GM21825 (cell line): Measurements from ENCODE around the gene PARD3.

Experiments used
- ATAC-seq: cut with Tn5 transposase; IDR thresholded peaks from one replicate; pipeline ENCODE4 v1.9.1; 2021; ENCODE audit warnings: mild to moderate bottlenecking, moderate library complexity; ENCODE audit not compliant: unreplicated experiment

Gene PARD3

GRCh38 chr10:34181553-34182300, 633.4 kb downstream of the PARD3 start:
- ATAC-seq, result no peak

DNA sequence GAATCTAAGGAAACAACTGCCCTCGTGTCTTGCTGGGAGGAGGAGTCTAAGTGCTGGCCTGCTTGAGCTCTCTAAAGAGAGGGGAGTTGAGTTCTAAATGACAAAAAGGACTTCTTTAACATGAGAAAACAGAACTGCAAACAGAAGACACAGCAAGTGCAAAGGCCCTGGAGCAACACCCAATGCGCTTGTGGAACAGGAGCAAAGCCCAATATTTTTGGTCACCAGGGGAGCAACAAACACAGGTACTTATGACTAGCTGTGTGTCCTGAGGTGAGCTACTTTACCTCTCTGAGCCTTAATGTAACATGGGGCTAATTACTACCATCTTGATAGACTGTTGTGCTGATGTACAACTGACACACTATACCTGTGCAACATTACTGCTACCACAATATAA, 634.3 kb downstream of the PARD3 start:
- no peak for ATAC-seq

GRCh38 chr10:34179280-34179679, 635.8 kb downstream of the PARD3 start:
- ATAC-seq, result no peak

- no peak for ATAC-seq
Measured at GRCh38 chr10:34178756-34179155, 636.3 kb downstream of the PARD3 start.

DNA sequence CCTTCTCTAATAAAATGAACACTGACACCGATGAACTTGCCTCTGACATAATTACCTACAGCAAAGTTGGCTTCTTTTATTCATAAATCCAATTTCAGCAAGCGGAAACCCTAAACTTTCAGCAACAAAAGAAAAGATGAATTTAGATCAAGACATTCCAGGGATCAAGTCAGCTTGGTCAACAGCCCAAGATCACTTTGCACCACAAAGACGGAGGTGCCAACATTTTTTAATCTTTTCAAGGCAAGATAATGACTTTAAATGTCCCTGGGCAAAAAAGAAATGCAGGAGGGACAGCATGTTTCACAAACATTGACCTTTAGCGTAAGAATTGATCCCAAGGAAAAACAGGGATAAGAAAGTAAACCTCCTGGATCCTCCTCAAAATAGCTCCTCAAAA, 636.9 kb downstream of the PARD3 start:
- ATAC-seq, result no peak

DNA sequence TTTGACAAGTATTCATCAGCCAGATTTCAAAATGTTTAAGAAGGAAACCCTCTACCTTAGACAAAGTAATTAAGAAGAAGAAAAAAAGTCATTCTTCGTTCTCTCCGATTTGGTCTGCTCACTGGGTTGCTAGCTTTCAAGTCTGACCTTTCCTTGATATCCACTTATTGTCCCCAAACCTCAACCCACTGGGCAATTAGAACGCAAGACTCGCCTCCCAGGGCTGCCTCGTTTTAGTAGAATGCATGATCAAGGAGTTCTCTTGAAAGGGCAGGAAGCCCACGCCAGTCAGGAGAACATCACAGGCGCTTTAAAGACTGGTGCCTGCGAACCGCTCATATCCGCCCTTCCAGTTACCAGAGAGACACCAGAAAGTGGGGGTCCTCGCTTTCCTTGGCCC, 637.7 kb downstream of the PARD3 start:
- no peak for ATAC-seq

DNA sequence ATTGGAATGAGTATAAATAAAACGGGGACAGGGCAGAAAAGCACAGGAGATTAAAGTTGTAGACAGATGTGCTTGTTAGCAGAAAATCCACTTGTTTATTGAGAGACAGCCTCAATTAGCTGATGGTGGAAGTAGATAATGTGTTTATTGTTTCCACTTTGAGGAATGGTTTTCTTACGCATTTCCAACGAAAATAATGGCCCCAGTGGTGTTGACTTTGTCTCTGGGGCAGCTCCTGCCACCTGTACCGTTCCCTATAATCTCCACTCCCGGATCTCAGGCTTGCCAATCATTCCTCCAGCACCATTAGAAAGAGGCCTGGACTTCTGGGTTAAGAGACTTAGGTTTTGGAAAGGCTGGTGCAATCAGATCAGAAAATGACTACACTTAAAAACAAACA, 638.7 kb downstream of the PARD3 start:
- no peak for ATAC-seq

DNA sequence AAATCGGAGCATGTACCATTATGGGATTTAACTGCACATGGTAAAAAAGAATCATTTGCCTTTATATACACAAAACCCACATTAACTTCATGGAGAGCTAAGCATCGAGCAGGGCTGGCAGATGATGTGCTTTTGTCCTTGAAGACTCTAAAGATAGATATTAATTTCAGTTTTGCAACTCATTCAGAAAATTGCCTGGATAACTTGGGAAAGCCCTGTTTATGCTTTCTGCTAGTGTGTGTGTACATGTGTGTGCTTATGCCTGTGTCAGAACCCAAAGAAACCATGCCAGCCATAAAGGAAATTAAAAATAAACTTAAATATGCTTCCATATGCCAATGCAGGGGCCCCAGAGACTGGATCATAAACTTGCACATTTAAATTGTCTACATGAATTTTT, 640.0 kb downstream of the PARD3 start:
- ATAC-seq, result no peak

- ATAC-seq, result no peak
Measured at GRCh38 chr10:34172936-34173533, 642.1 kb downstream of the PARD3 start.

GRCh38 chr10:34171957-34172527, 643.1 kb downstream of the PARD3 start:
- ATAC-seq, result no peak

GRCh38 chr10:34169677-34170076, 645.4 kb downstream of the PARD3 start:
- ATAC-seq, result no peak

GRCh38 chr10:34169131-34169530, 646.0 kb downstream of the PARD3 start:
- no peak for ATAC-seq

DNA sequence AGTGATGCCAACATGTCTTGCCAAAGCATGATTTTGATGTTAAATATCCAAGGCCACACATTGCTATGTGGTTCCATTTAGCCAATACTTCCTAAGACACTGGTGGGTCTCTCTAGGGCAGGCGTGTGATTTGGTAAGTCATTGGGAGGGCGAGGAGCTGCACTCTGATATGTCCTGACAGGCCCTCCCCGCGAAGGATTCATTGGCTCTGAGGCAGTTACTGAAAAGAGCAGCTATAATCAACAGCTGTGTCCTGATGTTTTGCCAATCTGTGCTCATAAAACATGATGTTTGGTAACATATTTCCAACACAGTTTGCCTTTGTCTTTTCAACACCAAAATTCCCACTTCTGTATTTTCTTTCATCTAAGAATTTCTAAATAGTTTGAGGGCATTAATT, 646.7 kb downstream of the PARD3 start:
- no peak for ATAC-seq

GRCh38 chr10:34166823-34167222, 648.3 kb downstream of the PARD3 start:
- no peak for ATAC-seq

DNA sequence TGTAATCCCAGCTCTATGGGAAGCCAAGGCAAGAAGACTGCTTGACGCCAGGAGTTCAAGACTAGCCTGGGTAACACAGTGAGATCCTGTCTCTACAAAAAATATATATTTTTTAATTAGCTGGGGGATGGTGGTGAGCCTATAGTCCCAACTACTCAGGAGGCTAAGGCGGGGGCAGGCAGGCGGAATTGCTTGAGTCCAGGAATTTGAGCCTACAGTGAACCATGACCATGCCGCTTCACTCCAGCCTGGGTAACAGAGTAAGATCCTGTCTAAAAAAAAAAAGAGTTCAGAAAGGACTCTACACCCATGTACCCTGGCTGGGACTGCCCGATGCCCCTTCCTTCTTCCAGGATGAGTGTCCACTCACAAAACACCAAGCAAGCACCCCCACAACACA, 648.7 kb downstream of the PARD3 start:
- ATAC-seq, result no peak

- no peak for ATAC-seq
Measured at GRCh38 chr10:34164029-34164428, 651.1 kb downstream of the PARD3 start.

DNA sequence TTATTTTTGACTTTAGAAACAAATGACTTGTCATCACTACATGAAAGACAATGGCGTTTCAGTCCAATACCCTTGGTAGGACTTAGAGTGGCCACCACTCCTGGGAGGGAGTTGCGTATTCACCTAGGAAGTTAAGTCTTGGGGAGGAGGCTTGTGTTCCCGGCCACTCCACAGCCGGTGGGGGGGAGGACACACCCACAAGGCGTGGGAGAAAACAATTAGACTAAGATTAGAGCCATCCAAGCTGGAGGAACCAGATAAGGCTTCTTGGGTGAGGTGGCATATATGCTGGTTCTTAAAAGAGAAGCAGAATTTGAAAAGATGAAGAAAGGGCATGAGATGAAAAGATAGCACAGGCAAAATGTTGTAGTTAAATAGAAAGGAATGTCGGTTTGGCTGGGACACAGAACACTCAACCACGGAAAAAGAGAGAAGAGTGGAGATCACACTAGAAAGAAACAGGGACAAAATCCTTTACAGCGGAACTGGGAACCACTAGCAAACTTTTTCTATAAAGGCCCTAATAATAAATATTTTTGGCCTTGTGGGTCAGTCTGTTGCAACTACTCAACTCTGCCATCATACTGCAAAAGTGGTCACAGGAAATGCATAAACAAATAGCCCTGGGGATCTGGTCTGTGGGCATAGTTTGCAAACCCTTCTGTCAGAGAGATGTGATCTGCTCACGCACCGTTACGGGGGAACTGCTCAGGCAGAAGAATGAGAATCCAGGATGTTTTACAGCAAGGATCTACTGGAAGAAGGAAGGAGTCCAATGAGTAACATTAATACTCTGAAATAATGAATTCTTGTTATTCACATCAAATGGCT, 651.8 kb downstream of the PARD3 start:
- no peak for ATAC-seq

- no peak for ATAC-seq
Measured at GRCh38 chr10:34161777-34162370, 653.2 kb downstream of the PARD3 start.

DNA sequence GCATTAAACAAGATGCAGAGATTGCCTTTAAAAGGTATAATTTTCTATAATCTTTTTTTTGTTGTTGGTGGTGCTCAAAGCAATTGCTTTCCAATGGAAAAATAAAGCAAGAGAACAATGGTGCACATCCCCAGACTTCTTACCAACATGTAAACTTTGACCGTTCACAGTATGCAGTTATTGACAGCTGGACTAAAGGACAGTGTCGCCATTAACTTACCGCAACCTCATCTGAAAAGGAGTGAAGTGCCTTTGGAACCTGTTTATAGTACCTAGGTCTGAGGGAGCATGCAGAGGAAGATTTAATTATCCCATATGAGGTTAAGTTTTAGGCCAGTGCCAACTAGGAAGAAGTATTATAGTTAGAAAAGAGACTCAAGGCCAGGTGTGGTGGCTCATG, 654.5 kb downstream of the PARD3 start:
- no peak for ATAC-seq

DNA sequence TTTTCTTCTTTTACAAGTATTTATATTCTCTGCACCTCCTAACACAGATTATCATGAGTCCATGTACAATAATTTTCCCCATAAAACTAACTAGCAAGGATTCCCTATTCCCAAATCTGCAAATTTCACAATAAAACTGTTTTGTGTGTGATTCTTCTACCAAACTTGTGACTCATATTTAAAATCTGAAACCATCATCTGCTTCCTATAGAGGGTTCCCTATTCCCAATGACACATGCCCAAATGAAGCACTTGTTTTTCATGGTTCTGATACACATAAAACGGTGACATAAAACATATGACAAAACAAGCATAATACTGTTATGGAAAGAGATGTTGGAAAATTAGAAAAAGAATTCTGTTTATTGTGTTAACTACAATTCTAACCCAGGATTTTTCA, 657.6 kb downstream of the PARD3 start:
- no peak for ATAC-seq

- ATAC-seq, result no peak
Measured at GRCh38 chr10:34156781-34157425, 658.2 kb downstream of the PARD3 start.
